ENCODE measurements around the gene ACP1.
"Not testable (repeated sequence)": the region's sequence is repeated elsewhere in the genome, so short reads cannot be mapped to it uniquely, and the experiment has no call there.

ACP1 gene

DNA sequence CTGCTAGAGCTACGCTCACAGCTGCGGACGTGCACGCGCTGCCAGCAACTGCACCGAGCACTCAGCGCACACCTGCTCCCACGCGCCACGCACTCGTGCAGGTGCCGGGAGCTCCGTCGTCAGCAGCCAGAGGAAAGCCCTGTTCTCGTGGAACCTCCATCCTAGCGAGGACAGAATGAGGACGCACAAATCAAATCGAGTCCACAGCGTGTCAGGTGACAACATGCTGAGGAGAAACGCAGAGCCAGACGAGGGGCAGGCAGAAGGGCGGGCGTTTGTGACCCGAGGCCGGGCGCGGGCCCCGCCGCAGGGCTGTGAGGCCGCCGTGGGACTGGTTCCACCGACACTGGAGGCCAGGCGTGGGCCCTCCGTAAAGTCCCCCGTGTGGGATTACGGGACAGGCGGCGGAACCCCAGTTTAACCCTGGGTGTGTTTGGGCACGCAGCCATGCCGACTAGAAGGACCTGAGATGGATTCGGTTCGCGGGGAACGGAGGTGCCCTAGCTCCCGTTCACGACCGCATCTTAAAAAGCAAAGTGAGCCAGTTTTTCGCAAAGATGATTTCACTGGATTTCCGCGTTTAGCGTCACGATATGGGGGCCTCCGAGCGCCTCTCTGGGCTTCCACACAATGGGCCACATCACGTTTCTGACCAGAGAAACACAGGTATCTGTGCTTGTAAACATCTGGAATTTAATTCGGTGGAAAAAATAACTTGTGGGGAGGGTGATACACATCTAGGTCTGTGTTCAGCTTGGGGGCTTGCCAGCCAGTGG lies 50.0 kb downstream of the ACP1 start:
- DNase-seq = no peak

DNA sequence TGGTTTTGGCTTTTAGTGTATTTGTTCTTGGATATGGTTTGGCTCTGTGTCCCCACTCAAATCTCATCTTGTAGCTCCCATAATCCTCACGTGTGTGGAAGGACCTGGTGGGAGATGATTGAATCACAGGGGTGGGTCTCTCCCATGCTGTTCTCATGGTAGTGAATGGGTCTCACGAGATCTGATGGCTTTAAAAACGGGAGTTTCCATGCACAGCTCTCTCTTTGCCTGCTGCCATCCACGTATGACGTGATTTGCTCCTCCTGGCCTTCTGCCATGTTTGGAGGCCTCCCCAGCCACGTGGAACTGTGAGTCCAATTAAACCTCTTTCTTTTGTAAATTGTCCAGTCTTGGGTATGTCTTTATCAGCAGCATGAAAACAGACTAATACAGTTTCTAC lies 51.2 kb downstream of the ACP1 start:
- DNase-seq = not testable (repeated sequence)

DNA sequence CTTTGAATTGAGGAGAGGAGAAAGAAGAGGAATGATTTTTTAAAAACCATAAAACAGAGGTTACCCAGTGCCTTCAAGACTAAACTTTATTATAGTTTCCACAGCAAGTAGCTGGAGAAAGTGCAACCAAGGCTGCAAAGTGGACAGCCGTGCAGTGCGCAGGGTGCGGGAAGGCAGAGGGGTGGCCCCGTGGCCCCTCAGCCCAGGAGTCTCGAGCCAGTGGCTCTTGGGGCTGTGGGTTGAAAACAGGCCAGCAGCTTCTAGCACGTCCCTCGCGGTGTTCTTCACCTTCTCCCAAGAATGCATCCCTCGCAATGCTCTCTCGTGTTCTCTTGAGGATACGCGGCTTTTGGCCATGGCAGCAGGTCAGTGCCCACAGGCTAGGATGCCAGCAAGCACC lies 51.6 kb downstream of the ACP1 start:
- no peak for DNase-seq

DNA sequence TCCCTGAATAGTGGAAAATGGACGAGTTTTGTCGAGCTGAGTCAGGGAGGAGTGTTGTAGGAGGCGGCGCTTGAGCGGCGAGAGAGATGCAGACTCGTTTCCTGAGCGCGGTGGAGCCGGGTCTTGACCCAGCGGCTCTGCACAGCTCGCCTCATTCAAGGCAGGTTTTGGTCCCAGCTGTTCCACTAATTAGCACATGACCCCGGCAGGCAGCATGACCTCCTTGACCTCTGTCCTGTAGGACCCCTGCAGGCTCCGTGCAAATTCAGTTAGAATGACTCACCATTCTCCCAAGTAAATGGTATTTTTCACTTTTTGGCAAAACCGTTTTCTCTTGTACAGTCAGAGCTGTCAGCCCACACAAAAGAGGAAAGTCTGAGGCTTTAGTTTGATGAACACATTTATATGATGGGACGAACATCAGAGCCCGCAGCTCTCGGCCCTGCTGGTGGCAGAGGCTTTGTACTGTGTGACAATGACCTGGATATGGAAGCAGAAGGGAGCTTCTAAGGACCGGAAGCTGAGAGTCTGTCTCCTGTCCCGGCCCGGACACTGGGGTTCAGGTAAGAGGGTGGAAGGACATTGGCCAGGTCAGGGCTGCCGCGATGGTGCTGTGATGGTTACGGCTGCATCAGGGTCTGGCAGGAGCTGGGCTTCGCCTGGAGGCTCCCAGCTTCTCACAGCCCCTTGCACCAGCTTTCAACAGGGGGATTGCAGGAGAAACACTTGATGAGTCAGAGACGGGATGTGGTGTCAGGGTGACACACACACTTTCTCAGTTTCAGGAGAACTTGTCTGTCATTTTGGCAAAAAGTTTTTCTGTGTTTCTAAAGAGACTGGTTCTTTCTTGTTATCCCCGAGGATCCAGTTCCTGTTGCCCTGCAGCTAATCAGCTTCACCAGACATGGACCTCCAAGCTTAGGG lies 53.0 kb downstream of the ACP1 start:
- no peak for DNase-seq

DNA sequence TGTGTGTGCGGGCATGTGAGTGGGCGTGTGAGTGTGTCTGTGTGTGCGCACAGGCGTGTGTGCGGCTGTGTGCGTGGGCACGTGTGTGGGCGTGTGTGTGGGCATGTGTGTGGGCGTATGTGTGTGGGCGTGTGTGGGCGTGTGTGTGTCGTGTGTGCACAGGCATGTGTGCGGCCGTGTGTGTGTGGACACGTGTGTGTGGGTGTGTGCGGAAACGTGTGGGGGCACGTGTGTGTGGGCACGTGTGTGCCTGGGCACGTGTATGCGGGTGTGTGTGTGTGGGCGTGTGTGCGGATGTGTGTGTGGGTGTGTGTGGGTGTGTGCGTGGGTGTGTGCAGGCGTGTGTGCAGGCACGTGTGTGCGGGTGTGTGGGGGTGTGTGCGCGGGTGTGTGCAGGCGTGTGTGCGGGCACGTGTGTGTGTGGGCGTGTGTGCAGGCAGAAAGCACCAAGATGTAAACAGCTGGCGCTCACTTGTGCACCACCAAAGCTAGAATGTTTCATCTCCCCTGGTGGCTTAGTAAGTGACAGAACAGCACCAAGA lies 54.4 kb downstream of the ACP1 start:
- no peak for DNase-seq

DNA sequence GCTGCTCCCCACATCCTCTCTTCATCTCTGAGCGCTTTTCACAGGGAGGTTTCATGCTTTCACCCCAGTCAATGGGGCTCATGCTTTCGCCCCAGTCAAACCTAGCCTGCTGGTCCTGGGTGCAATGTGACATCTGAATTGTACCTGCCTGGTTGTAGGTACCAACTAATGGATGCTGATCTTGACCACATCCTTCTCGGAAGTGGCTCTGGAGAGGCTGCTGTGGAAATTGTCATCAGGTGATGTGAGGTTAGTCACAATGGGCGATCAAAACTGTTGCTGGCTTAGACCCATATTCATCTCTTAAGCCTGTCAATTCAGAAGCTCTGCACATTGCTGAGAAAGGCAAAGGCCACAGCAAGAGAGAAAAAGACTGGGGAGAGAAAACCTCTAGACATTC lies 55.8 kb downstream of the ACP1 start:
- DNase-seq = no peak

DNA sequence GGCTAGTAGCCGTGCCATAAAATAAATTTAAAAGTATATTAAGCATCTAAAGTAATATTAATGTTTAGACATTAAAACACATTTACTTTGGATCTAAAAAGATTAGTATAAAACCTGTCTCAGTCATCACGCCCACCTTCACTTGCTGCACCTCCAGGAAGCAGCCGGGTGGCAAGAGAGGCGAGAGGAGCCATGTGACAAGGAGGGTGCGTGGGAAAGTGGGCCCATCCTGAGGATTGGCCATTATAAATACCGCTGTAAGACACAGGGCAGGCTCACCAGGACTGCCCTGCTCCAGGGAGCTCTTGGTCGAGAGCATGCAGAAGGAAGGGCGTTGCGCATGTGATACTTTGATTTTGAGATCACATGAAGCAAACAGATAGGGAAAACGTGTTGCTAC lies 57.6 kb downstream of the ACP1 start:
- DNase-seq = no peak

DNA sequence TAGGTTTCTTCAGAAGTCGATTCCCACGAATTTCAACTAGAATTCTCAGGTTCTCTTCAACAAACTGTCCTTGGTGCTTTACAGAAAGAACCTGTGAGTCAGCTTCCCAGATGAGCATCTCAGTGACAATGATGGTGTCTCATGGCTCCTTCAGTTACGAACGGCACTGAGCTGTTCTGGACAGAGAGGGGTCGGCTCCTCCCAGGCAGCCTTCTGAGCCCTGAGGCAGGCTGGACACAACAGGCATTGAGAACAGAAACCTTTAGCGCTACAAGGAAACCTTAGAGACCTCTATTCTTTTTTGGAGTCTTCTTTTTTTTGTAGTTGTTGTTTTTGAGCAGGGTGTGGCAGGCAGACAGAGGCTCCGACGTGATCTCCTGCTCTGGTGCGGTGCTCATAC lies 58.3 kb downstream of the ACP1 start:
- DNase-seq = no peak

Data from NCI-H187 treated with DMSO at 0.1 percent for 48 hours (cell line).